ENCODE measurements around the gene SPEN. TPM values are rescaled to one million over a fixed set of nuclear protein-coding genes. Genes with fewer than 3 reads are reported as not detected.

SPEN gene
- total RNA-seq, 1 experiment from 2014 or later, result 70.3 TPM

DNA sequence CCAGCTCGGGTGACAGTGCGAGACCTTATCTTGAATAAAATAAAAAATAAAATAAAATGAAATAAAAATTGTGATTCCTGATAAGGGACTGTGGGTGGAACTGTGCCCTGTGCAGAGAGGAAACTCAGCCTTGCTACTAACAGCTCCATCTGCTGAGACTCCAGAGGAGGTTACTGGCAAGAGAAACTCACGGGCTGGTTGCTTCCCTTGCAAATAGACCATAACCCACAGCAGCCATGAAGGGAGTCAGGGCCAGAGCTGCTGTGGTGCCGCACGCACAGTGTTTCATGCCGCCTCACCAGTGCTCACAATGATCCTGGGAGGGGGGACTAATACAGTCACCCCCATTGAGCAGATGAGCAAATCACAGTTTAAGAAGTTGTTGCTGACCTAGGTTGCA is 114.7 kb downstream of the SPEN start:
- ChIA-PET POLR2A (ENCODE audit: low non-redundant PET) (interaction anchor here (0.5 kb wide), 1 partner anchor 111 kb away, joined by 3 read pairs; no protein-coding TSS in a partner anchor), CTCF (no interaction called here)
- no TSS peak for BruUV-seq (replicated peaks)
- TF ChIP-seq EZH2 (IDR thresholded peaks at IDR 0.05; ENCODE audit: borderline replicate concordance, low read depth, low read length, poor library complexity, severe bottlenecking), result no peak
- TF ChIP-seq, protein P1, sequence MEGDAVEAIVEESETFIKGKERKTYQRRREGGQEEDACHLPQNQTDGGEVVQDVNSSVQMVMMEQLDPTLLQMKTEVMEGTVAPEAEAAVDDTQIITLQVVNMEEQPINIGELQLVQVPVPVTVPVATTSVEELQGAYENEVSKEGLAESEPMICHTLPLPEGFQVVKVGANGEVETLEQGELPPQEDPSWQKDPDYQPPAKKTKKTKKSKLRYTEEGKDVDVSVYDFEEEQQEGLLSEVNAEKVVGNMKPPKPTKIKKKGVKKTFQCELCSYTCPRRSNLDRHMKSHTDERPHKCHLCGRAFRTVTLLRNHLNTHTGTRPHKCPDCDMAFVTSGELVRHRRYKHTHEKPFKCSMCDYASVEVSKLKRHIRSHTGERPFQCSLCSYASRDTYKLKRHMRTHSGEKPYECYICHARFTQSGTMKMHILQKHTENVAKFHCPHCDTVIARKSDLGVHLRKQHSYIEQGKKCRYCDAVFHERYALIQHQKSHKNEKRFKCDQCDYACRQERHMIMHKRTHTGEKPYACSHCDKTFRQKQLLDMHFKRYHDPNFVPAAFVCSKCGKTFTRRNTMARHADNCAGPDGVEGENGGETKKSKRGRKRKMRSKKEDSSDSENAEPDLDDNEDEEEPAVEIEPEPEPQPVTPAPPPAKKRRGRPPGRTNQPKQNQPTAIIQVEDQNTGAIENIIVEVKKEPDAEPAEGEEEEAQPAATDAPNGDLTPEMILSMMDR (conservative IDR thresholded peaks at IDR 0.05; ENCODE audit: low read depth, low read length), result no peak
- peaks cover 47% of the 10 kb centered on the region for H3K4me1 ChIP-seq (ENCODE audit: insufficient read depth, low read length, poor library complexity, severe bottlenecking)
- H3K9me3 ChIP-seq (ENCODE audit: low read depth, low read length, poor library complexity, severe bottlenecking), result no peaks in the 10 kb centered on the region
- H3K36me3 ChIP-seq (ENCODE audit: insufficient read depth, low read length, poor library complexity, severe bottlenecking), result no peaks in the 10 kb centered on the region
- H3K27me3 ChIP-seq (replicated peaks; ENCODE audit: insufficient read depth, low read depth, low read length, poor library complexity), result no peaks in the 10 kb centered on the region
- DNase-seq (ENCODE audit: low spot score), result no peak
- intact Hi-C loops (cut with micrococcal nuclease; ENCODE audit: unreplicated experiment), result no loop called here
- H3K4me3 ChIP-seq (ENCODE audit: low read depth, low read length, poor library complexity, severe bottlenecking), result no peak overlapping the region
- H3K27ac ChIP-seq (ENCODE audit: low read depth, low read length, poor library complexity, severe bottlenecking), result peak overlapping the region; percentile 32

DNA sequence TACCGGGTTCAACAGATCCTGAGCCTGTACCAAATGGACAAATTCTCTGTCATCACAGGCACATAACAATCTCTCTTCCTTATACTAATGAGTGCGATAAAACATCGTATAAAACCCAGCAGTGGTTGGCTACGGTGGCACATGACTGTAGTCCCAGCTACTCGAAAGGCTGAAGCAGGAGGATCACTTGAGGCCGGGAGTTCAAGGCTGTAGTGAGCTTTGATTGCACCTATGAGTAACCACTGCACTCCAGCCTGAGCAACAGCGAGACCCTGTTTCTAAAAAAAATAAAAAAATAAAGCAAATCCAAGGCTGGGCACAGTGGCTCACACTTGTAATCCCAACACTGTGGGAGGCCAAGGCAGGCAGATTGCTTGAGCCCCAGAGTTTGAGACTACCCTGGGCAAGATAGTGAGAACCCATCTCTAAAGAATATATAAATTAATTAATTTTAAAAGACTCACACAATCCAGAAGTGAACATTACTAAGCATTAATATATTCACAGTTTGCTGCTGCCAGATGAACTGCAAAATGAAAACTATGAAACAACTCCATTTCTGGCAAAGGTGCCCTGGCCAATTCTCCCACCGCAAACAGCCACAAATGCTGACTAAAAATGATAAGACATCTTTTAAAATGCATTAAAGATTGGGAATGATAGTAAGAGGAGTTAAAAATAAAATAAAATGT is 115.3 kb downstream of the SPEN start:
- peaks cover 47% of the 10 kb centered on the region for H3K4me1 ChIP-seq (ENCODE audit: insufficient read depth, low read length, poor library complexity, severe bottlenecking)
- DNase-seq (ENCODE audit: low spot score), result no peak
- BruUV-seq (replicated peaks), result no TSS peak
- H3K9me3 ChIP-seq (ENCODE audit: low read depth, low read length, poor library complexity, severe bottlenecking), result no peaks in the 10 kb centered on the region
- H3K36me3 ChIP-seq (ENCODE audit: insufficient read depth, low read length, poor library complexity, severe bottlenecking), result no peaks in the 10 kb centered on the region
- intact Hi-C loops (cut with micrococcal nuclease; ENCODE audit: unreplicated experiment), result no loop called here
- no peak overlapping the region for H3K4me3 ChIP-seq (ENCODE audit: low read depth, low read length, poor library complexity, severe bottlenecking)
- peak overlapping the region; percentile 45 for H3K27ac ChIP-seq (ENCODE audit: low read depth, low read length, poor library complexity, severe bottlenecking)
- CTCF ChIA-PET, result no interaction called here
- TF ChIP-seq, protein P1 (conservative IDR thresholded peaks at IDR 0.05; ENCODE audit: low read depth, low read length), result no peak
- no peak for TF ChIP-seq EZH2 (IDR thresholded peaks at IDR 0.05; ENCODE audit: borderline replicate concordance, low read depth, low read length, poor library complexity, severe bottlenecking)
- H3K27me3 ChIP-seq (replicated peaks; ENCODE audit: insufficient read depth, low read depth, low read length, poor library complexity), result no peaks in the 10 kb centered on the region
- POLR2A ChIA-PET (ENCODE audit: low non-redundant PET), result interaction anchor here (0.5 to 0.6 kb wide), 2 partner anchors 111 to 436 kb away, joined by 3 to 4 read pairs; partner anchors contain the start of gene DNAJC16

DNA sequence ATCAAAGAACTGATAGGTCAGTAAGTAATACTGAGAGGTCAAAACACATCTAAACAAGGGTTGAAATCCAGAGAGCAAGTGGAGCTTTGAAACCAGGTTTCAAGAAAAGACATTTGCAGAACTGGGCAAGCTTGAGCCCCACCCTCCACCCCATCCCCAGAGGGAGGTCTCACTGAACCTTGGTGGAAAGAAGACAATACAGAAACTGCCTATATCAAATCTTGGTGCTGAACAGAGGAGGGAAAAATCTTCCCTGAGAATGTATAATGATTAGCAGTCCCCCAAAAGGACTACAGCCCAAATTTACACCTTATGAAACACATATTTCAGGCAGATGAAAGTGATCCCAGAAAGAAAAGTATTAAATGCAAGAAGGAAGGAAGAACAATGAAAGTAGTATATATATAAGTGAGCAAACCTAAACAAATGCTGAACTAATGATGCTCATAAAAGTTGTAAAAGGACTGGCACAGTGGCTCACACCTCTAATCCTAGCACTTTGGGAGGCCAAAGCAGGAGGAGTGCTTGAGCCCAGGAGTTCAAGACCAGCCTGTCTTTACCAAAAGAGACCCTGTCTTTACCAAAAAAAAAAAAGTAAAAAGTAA is 116.0 kb downstream of the SPEN start:
- H3K27ac ChIP-seq (ENCODE audit: low read depth, low read length, poor library complexity, severe bottlenecking), result peak overlapping the region; percentile 45
- ChIA-PET CTCF (no interaction called here), POLR2A (ENCODE audit: low non-redundant PET) (interaction anchor here (0.6 kb wide), 1 partner anchor 437 kb away, joined by 4 read pairs; the partner anchor contains the start of gene DNAJC16)
- no peaks in the 10 kb centered on the region for H3K27me3 ChIP-seq (replicated peaks; ENCODE audit: insufficient read depth, low read depth, low read length, poor library complexity)
- H3K9me3 ChIP-seq (ENCODE audit: low read depth, low read length, poor library complexity, severe bottlenecking), result no peaks in the 10 kb centered on the region
- no TSS peak for BruUV-seq (replicated peaks)
- no peak for TF ChIP-seq EZH2 (IDR thresholded peaks at IDR 0.05; ENCODE audit: borderline replicate concordance, low read depth, low read length, poor library complexity, severe bottlenecking)
- TF ChIP-seq, protein P1 (conservative IDR thresholded peaks at IDR 0.05; ENCODE audit: low read depth, low read length), result no peak
- intact Hi-C loops (cut with micrococcal nuclease; ENCODE audit: unreplicated experiment), result no loop called here
- H3K36me3 ChIP-seq (ENCODE audit: insufficient read depth, low read length, poor library complexity, severe bottlenecking), result peaks cover under 1% of the 10 kb centered on the region
- no peak for DNase-seq (ENCODE audit: low spot score)
- H3K4me1 ChIP-seq (ENCODE audit: insufficient read depth, low read length, poor library complexity, severe bottlenecking), result peaks cover 47% of the 10 kb centered on the region
- H3K4me3 ChIP-seq (ENCODE audit: low read depth, low read length, poor library complexity, severe bottlenecking), result no peak overlapping the region
